HTR-8/SVneo (cell line): Measurements from ENCODE around the gene FAR1.
"Not testable (repeated sequence)": the region's sequence is repeated elsewhere in the genome, so short reads cannot be mapped to it uniquely, and the experiment has no call there.

Experiments used
- DNase-seq: peaks from one replicate; pipeline ENCODE4 v3.0.0; 2011; ENCODE audit warnings: low spot score, mixed read lengths; ENCODE audit not compliant: insufficient read length
- FAIRE-seq: peaks from 2 replicates; lab custom pipeline; 2011; peaks lifted over from hg19 to GRCh38; lab: Jason Lieb, UNC

The FAR1 gene

DNA sequence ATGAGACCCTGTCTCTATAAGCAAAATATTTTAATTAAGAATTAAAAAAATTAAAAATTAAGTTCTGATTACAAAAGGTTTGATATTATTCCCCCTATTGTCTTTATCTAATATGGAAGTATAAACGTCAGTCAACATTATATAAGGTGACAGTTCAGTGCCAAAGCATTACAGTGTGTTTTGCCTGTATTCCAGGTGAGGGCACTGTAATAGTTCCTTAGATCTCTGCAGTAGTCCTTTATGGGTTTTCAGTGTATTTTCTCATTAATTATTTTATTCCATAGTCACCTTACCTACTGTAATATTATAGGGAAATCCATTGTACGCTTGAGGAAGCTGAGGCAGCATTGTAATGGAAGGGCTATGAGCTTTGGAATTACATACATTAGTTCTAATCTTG is 33.0 kb downstream of the FAR1 start:
- FAIRE-seq = no peak

DNA sequence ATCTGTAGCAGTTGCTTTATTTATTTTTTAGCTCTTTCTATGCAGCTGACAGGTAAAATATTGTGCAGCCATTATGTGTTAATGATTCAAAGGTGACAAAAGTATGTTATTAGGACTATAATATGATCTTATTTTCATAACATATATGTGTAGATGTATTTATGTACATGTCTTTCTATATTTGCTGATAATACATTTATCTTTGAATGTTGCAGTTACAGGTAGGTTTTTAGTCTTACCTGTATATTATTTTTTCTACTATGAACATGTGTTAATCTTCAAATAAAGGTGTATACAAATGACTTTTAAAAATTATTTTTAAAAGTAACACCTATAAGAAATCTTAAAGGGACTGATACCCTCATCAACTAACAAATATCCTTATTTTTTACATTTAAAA is 33.6 kb downstream of the FAR1 start:
- FAIRE-seq (no peak), DNase-seq (no peak)

More for the DNA sequence above, 33.0 kb downstream of the FAR1 start:
- DNase-seq = no peak

DNA sequence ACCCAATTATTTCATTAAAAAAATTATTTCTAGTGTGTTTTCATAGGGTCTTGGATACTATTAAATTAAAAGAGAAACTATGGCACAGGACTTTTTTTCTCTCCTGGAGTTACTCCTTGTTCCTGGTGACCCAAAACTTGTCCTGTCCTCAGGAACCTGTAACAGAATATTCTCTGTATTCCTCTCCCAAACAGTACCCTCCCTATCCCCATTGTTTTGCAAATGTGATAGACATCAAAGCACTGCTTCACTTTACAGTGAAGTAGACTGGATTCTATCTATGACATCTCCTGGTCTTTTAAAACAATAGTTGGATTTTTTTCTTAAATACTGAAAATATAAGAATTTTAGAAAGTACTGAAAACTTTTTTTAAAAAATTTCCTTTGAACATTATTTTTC is 37.2 kb downstream of the FAR1 start:
- FAIRE-seq (no peak), DNase-seq (no peak)

DNA sequence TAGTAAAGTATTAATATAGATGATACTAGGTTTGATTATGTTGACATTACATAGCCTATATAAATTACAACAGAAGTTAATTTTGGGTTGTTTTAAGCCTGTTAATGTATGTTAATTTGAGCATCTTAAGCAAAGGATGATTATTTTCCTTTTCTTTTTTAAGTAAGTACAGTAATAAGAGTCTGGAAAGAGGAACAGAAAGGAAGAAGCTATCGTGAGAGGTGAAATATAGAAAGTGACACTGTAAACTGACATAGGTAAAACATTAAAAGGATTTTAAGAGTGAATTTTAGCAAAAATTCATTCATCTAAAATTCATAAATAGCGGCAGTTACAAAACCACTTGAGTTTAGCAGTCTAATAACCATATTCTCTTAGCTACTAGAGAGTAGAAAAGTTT is 45.5 kb downstream of the FAR1 start:
- DNase-seq (no peak), FAIRE-seq (no peak)

DNA sequence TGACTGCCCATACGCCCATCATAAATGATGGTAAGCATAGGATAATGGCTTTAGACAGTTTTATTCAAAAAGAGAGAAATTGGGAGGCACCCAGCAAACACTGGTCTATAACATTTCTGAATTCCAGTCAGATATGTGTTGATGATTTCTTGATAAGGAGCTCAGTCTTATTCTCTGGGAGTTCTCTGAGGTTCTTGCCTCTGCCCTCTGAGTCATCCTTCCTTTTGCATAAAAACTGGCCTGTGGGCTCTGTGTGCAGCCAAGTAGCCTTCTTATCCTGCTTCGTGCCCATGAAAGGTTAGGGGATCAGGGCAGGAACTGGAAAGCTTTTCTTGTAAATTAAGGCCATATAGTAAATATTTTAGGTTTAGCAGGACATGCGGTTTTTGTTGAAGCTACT is 48.9 kb downstream of the FAR1 start:
- DNase-seq = peak; percentile 47
- FAIRE-seq = no peak

DNA sequence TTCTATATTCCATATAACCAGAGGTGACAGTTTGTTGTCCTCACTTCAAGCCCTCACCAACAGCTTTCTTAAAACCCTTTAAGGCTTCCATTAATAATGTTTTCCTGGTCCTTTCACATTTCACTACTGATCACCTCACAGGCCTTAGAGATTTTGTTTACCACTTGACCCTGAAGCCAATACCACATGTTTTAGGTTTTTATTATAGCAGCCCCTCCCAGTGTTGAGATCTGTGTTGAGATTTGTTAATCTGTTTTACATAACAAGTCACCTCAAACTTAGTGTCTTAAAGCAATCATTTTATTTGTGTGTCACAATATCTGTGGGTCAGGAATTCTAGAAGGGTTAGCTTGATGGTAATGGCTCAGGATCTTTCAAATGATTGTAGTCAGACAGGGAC is 49.9 kb downstream of the FAR1 start:
- no peak for FAIRE-seq
- no peak for DNase-seq

DNA sequence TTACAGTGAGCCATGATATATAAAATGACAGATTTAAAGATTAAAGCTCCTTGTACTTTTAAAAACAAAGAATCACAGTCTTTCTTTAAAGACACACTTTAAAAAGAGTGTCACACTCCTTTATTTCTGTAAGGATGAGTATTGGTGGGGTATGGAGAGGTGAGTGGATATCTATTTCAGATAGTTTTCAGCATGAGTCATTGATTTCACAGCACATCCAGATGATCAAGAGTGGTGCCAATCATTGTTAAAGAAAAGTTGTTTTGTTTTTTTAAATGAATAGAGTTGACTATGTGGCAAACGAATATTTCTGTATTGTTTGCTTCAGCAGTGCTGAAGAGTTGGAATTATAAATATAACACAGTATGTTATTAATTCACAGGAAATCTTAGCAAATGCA is 52.5 kb downstream of the FAR1 start:
- FAIRE-seq = no peak

DNA sequence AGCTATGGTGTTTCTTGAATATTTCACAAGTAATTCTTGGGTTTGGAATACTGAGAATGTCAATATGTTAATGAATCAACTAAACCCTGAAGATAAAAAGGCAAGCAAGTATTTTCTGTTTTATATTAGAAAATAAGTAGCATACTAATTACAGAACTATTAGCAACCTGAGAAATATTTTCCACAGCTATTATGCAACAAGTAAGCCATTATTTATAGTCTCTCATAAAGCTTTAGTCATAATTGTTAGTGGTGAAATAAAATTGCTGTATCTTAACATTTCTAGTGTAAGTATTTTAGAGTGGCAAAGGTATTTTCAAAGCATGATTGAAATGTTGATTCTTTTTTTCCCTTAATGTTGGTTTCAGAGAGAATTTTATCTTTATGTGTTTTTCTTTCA is 53.3 kb downstream of the FAR1 start:
- DNase-seq = no peak
- FAIRE-seq = no peak

More for the DNA sequence above, 52.5 kb downstream of the FAR1 start:
- DNase-seq = peak; percentile 2

DNA sequence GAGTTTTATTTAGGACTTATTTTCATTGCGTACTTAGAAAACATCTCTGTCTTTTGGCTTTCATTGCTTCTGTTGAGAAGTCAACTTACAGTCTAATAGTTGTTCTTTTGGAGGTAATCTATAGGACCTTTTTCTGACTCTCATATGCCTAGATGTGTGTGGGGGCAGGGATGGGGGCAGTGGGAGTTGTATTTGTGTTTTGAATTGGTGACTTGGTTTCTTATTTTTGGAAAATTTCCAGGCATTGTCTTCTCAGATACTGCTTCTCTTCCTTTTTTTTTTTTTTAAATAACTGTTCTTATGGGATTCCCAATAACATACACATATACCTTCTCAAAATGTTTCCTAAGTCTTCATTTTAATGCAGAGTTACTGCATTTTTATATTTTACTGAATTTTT is 58.0 kb downstream of the FAR1 start:
- FAIRE-seq (no peak), DNase-seq (no peak)

DNA sequence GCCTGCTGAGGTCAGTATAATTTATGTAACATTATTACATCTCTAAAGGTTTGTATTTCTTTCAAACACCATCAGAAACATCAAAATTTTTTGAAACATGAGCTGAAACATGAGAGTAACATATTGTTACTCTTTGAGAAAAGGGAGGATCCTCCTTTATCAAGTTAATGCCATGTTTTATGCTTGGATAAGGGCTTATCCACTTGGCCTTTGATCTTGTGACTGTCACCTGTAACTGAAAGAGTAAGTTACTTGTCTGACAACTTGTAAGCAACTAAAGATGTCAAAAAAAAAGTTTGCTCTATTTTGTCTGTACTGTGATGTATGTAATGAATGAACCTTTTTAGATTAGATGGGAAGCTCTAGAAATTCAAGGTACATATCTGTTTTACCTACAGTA is 59.6 kb downstream of the FAR1 start:
- no peak for DNase-seq
- FAIRE-seq = no peak

DNA sequence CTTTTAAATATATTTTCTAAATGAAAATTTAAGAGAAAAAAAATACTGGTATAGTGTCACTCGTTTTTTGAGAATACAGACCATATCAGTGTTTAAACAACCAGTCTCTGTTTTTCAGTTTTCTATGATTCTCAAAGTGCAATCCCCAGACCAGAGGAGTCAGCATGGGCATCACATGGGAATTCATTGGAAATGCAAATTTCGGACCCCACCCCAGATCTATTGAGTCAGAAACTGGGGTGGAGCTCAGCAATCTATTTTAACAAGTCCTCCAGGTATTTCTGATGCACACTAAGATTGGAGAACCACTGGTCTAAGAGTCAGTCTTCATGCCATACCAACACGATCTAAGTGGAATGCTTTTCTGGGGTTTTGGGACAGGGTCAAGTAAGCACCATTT is 66.1 kb downstream of the FAR1 start:
- no peak for FAIRE-seq

DNA sequence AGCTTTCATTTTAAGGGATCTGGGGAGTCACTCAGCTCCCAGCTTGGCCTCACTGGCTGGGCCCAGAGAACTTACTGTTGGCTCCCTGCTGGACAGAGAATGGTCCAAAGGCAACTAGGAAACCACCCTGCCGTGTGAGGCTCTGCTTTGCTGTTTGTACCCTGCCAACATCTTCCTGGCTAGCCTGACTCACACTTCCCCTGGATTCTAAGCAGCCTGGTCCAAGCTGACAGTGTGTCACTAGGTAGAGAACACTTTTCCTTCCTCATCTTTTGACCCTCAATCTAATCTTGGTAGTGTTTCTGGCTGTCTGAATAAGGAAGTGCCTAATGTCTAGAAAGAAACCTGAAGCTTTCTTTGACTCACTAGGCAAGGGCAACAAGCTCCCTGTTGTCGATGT is 76.7 kb downstream of the FAR1 start:
- FAIRE-seq (no peak), DNase-seq (no peak)

More for the DNA sequence above, 66.1 kb downstream of the FAR1 start:
- no peak for DNase-seq

DNA sequence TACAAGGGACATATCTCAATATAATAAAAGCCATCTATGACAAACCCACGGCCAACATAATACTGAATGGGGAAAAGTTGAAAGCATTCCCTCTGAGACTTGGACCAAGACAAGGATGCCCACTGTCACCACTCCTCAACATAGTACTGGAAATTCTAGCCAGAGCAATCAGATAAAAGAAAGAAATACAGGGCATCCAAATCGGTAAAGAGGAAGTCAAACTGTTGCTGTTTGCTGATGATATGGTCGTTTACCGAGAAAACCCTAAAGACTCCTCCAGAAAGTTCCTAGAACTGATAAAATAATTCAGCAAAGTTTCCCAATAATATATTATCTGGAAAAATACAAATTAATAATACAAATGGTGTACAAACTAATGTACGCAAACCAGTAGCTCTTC is 84.8 kb downstream of the FAR1 start:
- not testable (repeated sequence) for DNase-seq, FAIRE-seq

DNA sequence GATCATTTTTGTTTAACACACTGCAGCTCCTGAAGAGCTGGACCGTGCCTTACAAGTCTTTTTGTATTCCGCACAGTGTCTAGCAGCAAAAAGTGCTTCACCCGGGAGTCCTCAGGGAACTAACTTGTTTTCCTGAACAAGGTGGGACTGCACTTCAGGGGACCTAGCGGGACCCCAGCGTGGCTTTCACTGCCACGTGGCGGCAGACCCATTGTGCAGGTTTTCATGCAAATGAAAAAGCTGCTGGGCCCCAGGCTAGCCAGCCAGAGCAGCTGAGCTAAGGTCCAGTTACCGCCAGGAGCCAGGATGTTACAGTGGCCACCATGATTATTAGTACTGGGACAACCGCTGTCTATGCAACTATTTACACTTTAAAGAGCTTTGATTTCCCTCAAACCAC is 90.6 kb downstream of the FAR1 start:
- FAIRE-seq (no peak), DNase-seq (no peak)

DNA sequence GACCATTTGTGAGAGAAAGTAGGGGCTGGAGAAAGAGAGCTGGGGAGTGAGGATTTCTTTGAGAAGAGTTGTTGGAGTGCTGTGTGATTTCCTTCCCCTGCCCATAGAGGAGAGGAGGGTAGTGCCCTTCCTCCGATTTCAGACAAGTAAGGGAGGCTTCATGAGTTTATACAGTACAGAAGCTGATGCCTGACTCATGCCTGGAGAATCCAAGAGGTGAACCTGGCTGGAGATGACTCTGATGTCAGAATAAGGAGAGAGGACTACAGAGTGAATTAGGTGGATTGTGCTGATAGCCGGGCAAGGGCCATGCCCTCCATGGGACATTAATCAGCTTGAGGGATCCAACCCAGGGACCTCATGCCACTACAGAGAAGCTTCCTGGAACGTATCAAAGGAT is 91.6 kb downstream of the FAR1 start:
- FAIRE-seq = no peak
- no peak for DNase-seq

DNA sequence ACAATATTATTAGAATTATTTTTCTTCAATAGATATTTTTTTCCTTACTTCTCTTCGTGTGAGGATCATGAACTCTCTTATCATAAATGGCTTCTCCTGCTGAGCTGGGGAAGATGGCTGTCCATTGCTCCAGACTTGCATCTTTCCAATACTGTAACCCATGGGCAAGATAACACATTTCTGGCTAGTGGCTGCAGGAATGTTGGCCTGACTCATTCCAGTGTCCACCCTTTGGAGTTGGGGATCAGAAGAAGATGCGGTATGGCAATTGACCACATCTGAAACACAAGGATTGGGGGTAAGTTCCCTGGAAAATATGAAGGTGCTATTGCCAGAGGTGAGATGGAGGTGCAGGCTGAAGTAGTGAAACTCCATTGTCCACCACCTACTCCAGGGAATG is 92.8 kb downstream of the FAR1 start:
- DNase-seq (no peak), FAIRE-seq (peak; percentile 26)

DNA sequence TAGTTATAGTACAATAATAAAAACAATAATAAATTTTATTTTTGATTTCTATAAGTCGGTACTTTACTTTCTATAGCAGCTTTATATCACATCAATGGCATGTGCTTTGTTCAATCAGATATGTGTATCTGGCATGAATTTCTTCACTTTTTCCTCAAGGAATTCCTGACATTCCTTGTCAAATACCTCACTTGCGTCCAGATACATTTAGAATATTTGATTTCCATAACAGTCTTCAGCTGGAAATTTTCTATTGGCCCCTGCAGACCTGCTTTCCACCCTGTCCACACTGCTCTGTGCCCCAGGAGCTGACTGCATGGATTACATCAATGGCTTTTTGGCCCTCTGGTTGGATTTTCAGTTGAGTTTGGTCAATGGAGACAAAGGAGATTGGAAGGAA is 93.2 kb downstream of the FAR1 start:
- FAIRE-seq (no peak), DNase-seq (no peak)

DNA sequence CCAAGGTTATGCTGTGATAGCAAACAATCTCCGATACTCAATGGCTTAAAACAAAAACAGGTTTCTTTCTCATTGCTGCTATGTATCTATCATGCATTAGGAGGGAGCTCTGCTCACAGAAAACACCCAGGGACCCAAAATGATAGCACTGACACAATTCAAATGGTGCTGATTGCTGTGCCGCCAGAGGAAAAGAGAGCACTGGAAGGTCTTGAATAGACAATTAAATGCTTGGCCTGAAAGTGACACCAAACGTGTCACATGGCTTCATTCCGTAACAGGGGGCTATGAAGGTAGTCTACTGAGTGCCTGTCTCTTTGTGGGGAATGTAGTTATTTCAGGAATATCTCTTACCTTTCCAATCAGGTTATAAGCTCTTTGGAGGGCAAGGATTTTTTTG is 94.2 kb downstream of the FAR1 start:
- FAIRE-seq (no peak), DNase-seq (no peak)

DNA sequence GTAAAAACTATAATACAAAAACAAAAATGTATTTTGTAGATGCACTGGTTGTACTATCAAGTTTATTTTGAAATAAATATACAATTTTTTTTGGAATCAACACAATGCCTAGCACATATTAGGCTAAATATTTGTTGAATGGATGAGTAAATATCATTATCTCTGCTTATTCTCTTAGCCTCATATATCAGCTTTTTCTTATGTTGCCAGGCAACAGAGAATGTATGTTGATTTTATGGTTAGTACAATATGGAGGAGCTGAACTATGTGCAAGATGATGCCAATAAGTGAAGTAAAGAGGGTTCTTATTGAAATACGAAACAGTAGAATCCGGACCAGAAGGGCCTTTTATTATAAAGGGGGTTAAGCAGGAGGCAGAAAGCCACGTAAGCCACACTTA is 94.9 kb downstream of the FAR1 start:
- DNase-seq (no peak), FAIRE-seq (no peak)

DNA sequence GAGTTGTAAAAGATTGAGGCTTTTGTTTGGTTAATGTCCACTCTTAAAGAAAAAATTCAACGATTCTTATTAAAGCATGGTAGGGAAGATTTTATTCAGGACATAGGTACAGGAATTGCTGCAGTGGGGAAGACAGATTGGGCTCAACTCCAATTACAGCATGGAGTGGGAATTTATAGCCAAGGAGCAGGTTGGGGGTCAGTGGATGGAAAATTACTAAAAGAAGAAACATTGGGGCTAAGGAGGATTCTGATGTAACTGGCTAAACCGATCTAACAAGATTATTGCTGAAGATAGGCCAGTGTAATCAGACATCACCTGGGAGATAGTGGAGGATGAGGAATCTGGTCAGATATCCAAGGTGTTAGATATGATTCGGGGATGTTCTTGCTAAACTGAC is 97.4 kb downstream of the FAR1 start:
- DNase-seq (no peak), FAIRE-seq (no peak)

DNA sequence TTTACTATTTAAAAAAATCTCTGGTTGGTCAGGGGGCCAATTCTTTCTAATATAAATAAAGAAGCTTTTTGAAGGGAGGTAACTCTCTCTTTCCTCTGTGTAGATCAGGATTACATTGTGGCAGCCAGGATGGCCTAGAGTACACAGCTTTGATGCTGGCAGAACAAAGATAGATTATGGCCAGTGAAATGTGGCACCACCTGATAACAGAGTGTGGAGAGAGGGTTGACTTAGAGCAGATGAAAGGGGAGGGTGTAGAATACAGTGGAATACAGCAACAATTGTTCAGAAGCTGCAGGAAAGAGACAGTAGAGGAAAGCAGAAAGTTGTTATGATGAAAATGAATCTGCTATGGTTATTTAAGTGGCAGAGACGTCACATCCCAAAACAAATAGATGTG is 99.0 kb downstream of the FAR1 start:
- no peak for DNase-seq
- FAIRE-seq = no peak

DNA sequence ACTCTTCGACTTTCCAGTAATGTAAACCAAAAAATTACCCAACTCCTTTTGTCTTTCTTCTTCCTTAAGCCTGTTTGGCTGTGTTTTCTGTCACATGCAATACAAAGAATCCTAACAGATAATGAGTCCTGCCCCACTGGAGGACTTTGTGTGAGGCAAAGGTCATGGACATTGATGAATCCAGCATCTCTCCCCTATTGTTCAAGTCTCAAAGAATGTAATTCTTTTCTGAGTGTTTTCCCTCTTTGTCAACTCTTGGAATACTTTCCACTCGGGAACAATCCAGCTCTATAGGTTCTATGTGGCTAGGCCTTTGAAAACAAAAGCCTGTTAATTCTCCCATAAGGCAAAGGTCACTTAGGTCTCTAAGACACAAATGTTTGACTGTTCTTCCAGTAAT is 100.7 kb downstream of the FAR1 start:
- DNase-seq = no peak
- no peak for FAIRE-seq

DNA sequence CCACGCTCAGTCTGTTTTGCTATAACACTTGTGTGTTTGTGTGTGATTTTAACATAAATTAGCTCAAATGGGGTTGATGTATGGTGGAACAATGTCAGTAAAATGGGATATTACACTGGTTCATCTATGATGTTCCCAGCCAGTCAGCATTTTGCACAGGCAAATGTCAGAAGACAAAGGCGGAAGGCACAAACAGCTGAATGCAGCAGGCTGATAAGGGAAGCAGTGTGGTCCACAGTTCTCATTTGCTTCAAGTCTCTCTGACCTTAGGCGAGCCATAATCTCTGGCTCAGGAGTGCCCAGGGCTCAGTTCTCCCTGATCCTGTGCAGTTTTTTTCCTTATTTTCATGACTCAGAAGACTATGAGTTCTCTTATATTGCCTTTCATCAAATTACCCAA is 102.7 kb downstream of the FAR1 start:
- FAIRE-seq (no peak), DNase-seq (no peak)
